H9 (cell line): Measurements from ENCODE around the gene TREML4. TPM values are rescaled to one million over a fixed set of nuclear protein-coding genes. Genes with fewer than 3 reads are reported as not detected.

ENCODE experiments used
- DNase-seq: peaks from one replicate; pipeline ENCODE4 v3.0.0-alpha.2; 2017
- H2AFZ ChIP-seq: one replicate; pipeline ENCODE4 v1.6.1; 2013; ENCODE audit warnings: mild to moderate bottlenecking, low read length, control low read depth, moderate library complexity
- H2AK5ac ChIP-seq: 2 replicates; pipeline ENCODE4 v1.6.1; 2013; ENCODE audit warnings: low read length, control low read depth, mixed read lengths; ENCODE audit not compliant: insufficient read length
- H2BK120ac ChIP-seq: one replicate; pipeline ENCODE4 v1.6.1; 2013; ENCODE audit warnings: low read depth, mild to moderate bottlenecking, low read length, control low read depth, inconsistent platforms; ENCODE audit not compliant: poor library complexity, severe bottlenecking
- H2BK12ac ChIP-seq: 2 replicates; pipeline ENCODE4 v1.6.1; 2013; ENCODE audit warnings: low read length, control low read depth, mixed read lengths, low read depth; ENCODE audit not compliant: insufficient read length
- H2BK15ac ChIP-seq: 2 replicates; pipeline ENCODE4 v1.6.1; 2013; ENCODE audit warnings: low read depth, low read length, control low read depth
- H2BK20ac ChIP-seq: one replicate; pipeline ENCODE4 v1.6.1; 2013; ENCODE audit warnings: low read depth, mild to moderate bottlenecking, low read length, control low read depth, inconsistent platforms; ENCODE audit not compliant: poor library complexity, severe bottlenecking
- H2BK5ac ChIP-seq: 2 replicates; pipeline ENCODE4 v1.6.1; 2013; ENCODE audit warnings: low read length, control low read depth, mixed read lengths; ENCODE audit not compliant: insufficient read length
- H3K14ac ChIP-seq: 2 replicates; pipeline ENCODE4 v1.6.1; 2013; ENCODE audit warnings: low read length, control low read depth; ENCODE audit not compliant: insufficient read depth
- H3K18ac ChIP-seq: 2 replicates; pipeline ENCODE4 v1.6.1; 2013; ENCODE audit warnings: low read depth, mild to moderate bottlenecking, mixed read lengths, low read length, control low read depth; ENCODE audit not compliant: insufficient read length
- H3K23ac ChIP-seq: 2 replicates; pipeline ENCODE4 v1.6.1; 2013; ENCODE audit warnings: low read length, control low read depth, mixed read lengths, low read depth; ENCODE audit not compliant: insufficient read length
- H3K23me2 ChIP-seq: 2 replicates; pipeline ENCODE4 v1.6.1; 2013; ENCODE audit warnings: low read depth, mild to moderate bottlenecking, mixed read lengths, low read length, control low read depth; ENCODE audit not compliant: insufficient read length, poor library complexity, severe bottlenecking
- H3K27ac ChIP-seq: 2 replicates; pipeline ENCODE4 v1.5.1; 2013; ENCODE audit warnings: low read length, control low read depth, mixed read lengths, low read depth; ENCODE audit not compliant: insufficient read length
- H3K27me3 ChIP-seq: 2 replicates; pipeline ENCODE4 v1.6.1; 2013; ENCODE audit warnings: low read length, control low read depth, inconsistent platforms; ENCODE audit not compliant: insufficient read depth
- H3K4ac ChIP-seq: 2 replicates; pipeline ENCODE4 v1.6.1; 2013; ENCODE audit warnings: low read depth, mild to moderate bottlenecking, control low read depth, inconsistent platforms, low read length, moderate library complexity
- H3K4me1 ChIP-seq: 2 replicates; pipeline ENCODE4 v1.6.1; 2013; ENCODE audit warnings: low read length, control low read depth, inconsistent platforms; ENCODE audit not compliant: insufficient read depth
- H3K4me2 ChIP-seq: 2 replicates; pipeline ENCODE4 v1.6.1; 2013; ENCODE audit warnings: low read length, control low read depth, mixed read lengths; ENCODE audit not compliant: insufficient read length, insufficient read depth
- H3K56ac ChIP-seq: 2 replicates; pipeline ENCODE4 v1.6.1; 2013; ENCODE audit warnings: low read depth, mild to moderate bottlenecking, mixed read lengths, low read length, control low read depth; ENCODE audit not compliant: insufficient read length
- H3K79me1 ChIP-seq: 2 replicates; pipeline ENCODE4 v1.6.1; 2013; ENCODE audit warnings: low read depth, mild to moderate bottlenecking, moderate library complexity, low read length, control low read depth, inconsistent platforms; ENCODE audit not compliant: insufficient read depth, poor library complexity, severe bottlenecking
- H3K79me2 ChIP-seq: 2 replicates; pipeline ENCODE4 v1.6.1; 2013; ENCODE audit warnings: low read length, control low read depth, inconsistent platforms; ENCODE audit not compliant: insufficient read depth
- H3K9ac ChIP-seq: 2 replicates; pipeline ENCODE4 v1.6.1; 2013; ENCODE audit warnings: low read length, control low read depth, mixed read lengths; ENCODE audit not compliant: insufficient read length; ENCODE audit errors: extremely low read depth
- H3K9me3 ChIP-seq: one replicate; pipeline ENCODE4 v1.6.1; 2013; ENCODE audit warnings: low read depth, low read length, inconsistent platforms; ENCODE audit not compliant: control insufficient read depth
- H3T11ph ChIP-seq: one replicate; pipeline ENCODE4 v1.6.1; 2013; ENCODE audit warnings: mild to moderate bottlenecking, low read length, control low read depth, inconsistent platforms
- H4K20me1 ChIP-seq: one replicate; pipeline ENCODE4 v1.6.1; 2013; ENCODE audit not compliant: control insufficient read depth, insufficient read length, insufficient read depth
- H4K5ac ChIP-seq: 2 replicates; pipeline ENCODE4 v1.6.1; 2013; ENCODE audit warnings: low read depth, mild to moderate bottlenecking, mixed read lengths, low read length, control low read depth; ENCODE audit not compliant: insufficient read length
- H4K8ac ChIP-seq: replicated peaks from 2 replicates; pipeline ENCODE4 v1.6.1; 2013; ENCODE audit warnings: low read length, control low read depth, mixed read lengths, low read depth; ENCODE audit not compliant: insufficient read length
- H4K91ac ChIP-seq: 2 replicates; pipeline ENCODE4 v1.6.1; 2013; ENCODE audit warnings: low read depth, mild to moderate bottlenecking, moderate library complexity, mixed read lengths, low read length, control low read depth; ENCODE audit not compliant: insufficient read length
- H3K27ac Mint-ChIP-seq, 3 experiments: 2 replicates in 2 of 3; 3 replicates in 1 of 3; pipeline ENCODE4 v1.8.0; 2020 to 2021; ENCODE audit warnings: mixed read lengths in 3 of 3, mild to moderate bottlenecking in 1 of 3, moderate library complexity in 1 of 3
- H3K27me3 Mint-ChIP-seq: 2 replicates; pipeline ENCODE4 v1.8.0; 2021; ENCODE audit warnings: low read depth, mild to moderate bottlenecking, moderate library complexity, mixed read lengths
- H3K36me3 Mint-ChIP-seq, 3 experiments: 2 replicates in 2 of 3; 3 replicates in 1 of 3; pipeline ENCODE4 v1.8.0; 2020 to 2021; ENCODE audit warnings: low read depth in 3 of 3, mixed read lengths in 3 of 3; ENCODE audit not compliant: insufficient read depth in 1 of 3
- H3K4me1 Mint-ChIP-seq, 2 experiments: 2 replicates each; pipeline ENCODE4 v1.8.0; 2020; ENCODE audit warnings: mixed read lengths in 2 of 2
- H3K4me3 Mint-ChIP-seq, 2 experiments: 2 replicates in 1 of 2; 3 replicates in 1 of 2; pipeline ENCODE4 v1.8.0; 2020 to 2021; ENCODE audit warnings: mild to moderate bottlenecking in 2 of 2, mixed read lengths in 2 of 2, moderate library complexity in 1 of 2
- H3K9me3 Mint-ChIP-seq, 2 experiments: 2 replicates in 1 of 2; 3 replicates in 1 of 2; pipeline ENCODE4 v1.8.0; 2020; ENCODE audit warnings: mild to moderate bottlenecking in 2 of 2, mixed read lengths in 2 of 2, moderate library complexity in 1 of 2
- WGBS: extraction: QIAGEN DNeasy Blood & Tissue Kit; methylation state at CpG from one replicate; pipeline ENCODE4 v1.1.7; 2013; ENCODE audit warnings: missing lambda C conversion rate, low lambda C conversion rate, mixed read lengths; ENCODE audit not compliant: insufficient read length; ENCODE audit errors: extremely low coverage; 5-methylcytosine and 5-hydroxymethylcytosine counted together
- total RNA-seq: library from RNA; stranded (reverse); gene quantifications from 2 replicates; pipeline ENCODE4 v1.2.1, GENCODE V29; 2021
- TF ChIP-seq, protein P1 (sequence below): fragments of 200-600 bp; sonication (generic); conservative IDR thresholded peaks from 3 replicates; pipeline ENCODE4 v1.8.0; 2021; ENCODE audit warnings: antibody characterized with exemption, mild to moderate bottlenecking

Gene TREML4
- total RNA-seq, 1 experiment from 2014 or later = not detected

DNA sequence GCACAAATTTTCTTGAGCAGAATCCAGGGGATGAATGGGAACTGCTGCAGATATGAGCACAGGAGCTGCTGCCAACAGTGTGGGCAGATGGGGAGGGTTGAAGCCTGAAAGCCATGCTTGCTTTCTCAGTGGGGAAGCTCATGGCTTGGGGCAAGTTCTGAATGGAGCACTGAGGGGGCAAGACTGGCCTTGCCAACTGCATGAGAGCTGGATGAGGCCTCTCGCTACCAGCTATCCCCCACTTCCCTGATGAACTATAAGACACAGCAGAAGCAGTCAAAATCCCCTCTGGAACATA, 30.0 kb downstream of the TREML4 start:
- WGBS = no CpG with 5 or more reads among the region's 1 CpG

More for the DNA sequence above, 30.0 kb downstream of the TREML4 start:
- Histone ChIP-seq H3K27me3 (no peaks in the 10 kb centered on the region), H3K9me3 (no peaks in the 10 kb centered on the region), H2AK5ac (no peak overlapping the region), H2BK12ac (no peak overlapping the region), H3T11ph (no peak overlapping the region), H4K91ac (no peak overlapping the region), H3K27ac (no peak overlapping the region), H3K14ac (no peak overlapping the region), H2BK15ac (no peak overlapping the region), H4K20me1 (no peaks in the 10 kb centered on the region), H3K23ac (no peak overlapping the region), H3K18ac (no peak overlapping the region), H3K23me2 (no peaks in the 10 kb centered on the region), H2BK120ac (no peak overlapping the region), H3K9ac (no peak overlapping the region), H3K79me2 (no peaks in the 10 kb centered on the region), H3K4me1 (no peaks in the 10 kb centered on the region), H3K56ac (no peak overlapping the region), H4K8ac (no peak overlapping the region), H3K4me2 (no peak overlapping the region), H2AFZ (no peak overlapping the region), H3K4ac (no peak overlapping the region), H2BK5ac (no peak overlapping the region), H3K79me1 (no peaks in the 10 kb centered on the region), H2BK20ac (no peak overlapping the region), H4K5ac (no peak overlapping the region)
- Mint-ChIP-seq H3K4me1 (no peaks in the 10 kb centered on the region), H3K27ac (no peak overlapping the region), H3K36me3 (peaks cover 1 to 3% (median 2%) of the 10 kb centered on the region in 3 experiments; a peak in 3 of 7 replicates), H3K9me3 (peaks cover 15 to 17% of the 10 kb centered on the region in 2 experiments), H3K4me3 (no peak overlapping the region), H3K27me3 (peaks cover 13% of the 10 kb centered on the region)
- DNase-seq = no peak
- TF ChIP-seq, protein P1, sequence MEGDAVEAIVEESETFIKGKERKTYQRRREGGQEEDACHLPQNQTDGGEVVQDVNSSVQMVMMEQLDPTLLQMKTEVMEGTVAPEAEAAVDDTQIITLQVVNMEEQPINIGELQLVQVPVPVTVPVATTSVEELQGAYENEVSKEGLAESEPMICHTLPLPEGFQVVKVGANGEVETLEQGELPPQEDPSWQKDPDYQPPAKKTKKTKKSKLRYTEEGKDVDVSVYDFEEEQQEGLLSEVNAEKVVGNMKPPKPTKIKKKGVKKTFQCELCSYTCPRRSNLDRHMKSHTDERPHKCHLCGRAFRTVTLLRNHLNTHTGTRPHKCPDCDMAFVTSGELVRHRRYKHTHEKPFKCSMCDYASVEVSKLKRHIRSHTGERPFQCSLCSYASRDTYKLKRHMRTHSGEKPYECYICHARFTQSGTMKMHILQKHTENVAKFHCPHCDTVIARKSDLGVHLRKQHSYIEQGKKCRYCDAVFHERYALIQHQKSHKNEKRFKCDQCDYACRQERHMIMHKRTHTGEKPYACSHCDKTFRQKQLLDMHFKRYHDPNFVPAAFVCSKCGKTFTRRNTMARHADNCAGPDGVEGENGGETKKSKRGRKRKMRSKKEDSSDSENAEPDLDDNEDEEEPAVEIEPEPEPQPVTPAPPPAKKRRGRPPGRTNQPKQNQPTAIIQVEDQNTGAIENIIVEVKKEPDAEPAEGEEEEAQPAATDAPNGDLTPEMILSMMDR = no peak
